K562 (cell line): ENCODE data around the gene MAST4. TPM values are rescaled to one million over a fixed set of nuclear protein-coding genes. Genes with fewer than 3 reads are reported as not detected.
A peak's percentile ranks its signal among the peaks of the same experiment; 100 is the strongest.

Experiments used
- ATAC-seq: fragments of 200-7000 bp; cut with Tn5 transposase; 3 replicates; pipeline ENCODE4 v1.9.1; 2020; ENCODE audit warnings: moderate library complexity
- BruUV-seq: library from RNA; stranded (reverse); fragments of 400-500 nt; replicated peaks from 2 replicates; lab custom pipeline; 2021; lab: Mats Ljungman, UMichigan
- CTCF ChIA-PET: fragments of 300-600 bp; formaldehyde crosslinking; extraction: SDS; loops from one replicate; lab custom pipeline; 2021; ENCODE audit warnings: low intra/inter-chr PET ratio; lab: Yijun Ruan, JAX
- POLR2A ChIA-PET: fragments of 300-600, 350-650 bp; sonication (Branson Sonifier 250); formaldehyde crosslinking; extraction: SDS; loops from one replicate; lab custom pipeline; 2021; ENCODE audit warnings: antibody characterized with exemption, inconsistent platforms; lab: Yijun Ruan, JAX
- DNase-seq, 4 experiments: peaks; one replicate each; pipeline versions ENCODE4 v3.0.0 to v3.0.0-alpha.2; 2011 to 2018; ENCODE audit warnings: low spot score in 3 of 4, mixed read lengths in 3 of 4; ENCODE audit errors: extremely low read depth in 1 of 4
- FAIRE-seq: peaks from 2 replicates; lab custom pipeline; 2011; peaks lifted over from hg19 to GRCh38; lab: Jason Lieb, UNC
- H2AFZ ChIP-seq: 2 replicates; pipeline ENCODE4 v1.6.0; 2011; ENCODE audit warnings: low read depth, low read length, control low read depth, inconsistent platforms
- H3K27ac ChIP-seq: fragments of 200-600 bp; 3 replicates; pipeline ENCODE4 v1.8.0; 2011; ENCODE audit warnings: low read depth, mild to moderate bottlenecking, control low read depth, inconsistent platforms, low read length, moderate library complexity, mixed read lengths; ENCODE audit errors: extremely low read depth
- H3K27me3 ChIP-seq, 2 experiments: fragments of 300-600 bp in 1 of 2; 2 replicates in 1 of 2; 3 replicates in 1 of 2; pipeline versions ENCODE4 v1.6.0 to v1.8.0; 2011; ENCODE audit warnings: inconsistent platforms in 2 of 2, low read length in 2 of 2, mild to moderate bottlenecking in 1 of 2, mixed read lengths in 1 of 2, moderate library complexity in 1 of 2; ENCODE audit not compliant: control insufficient read depth in 2 of 2, insufficient read depth in 2 of 2
- H3K36me3 ChIP-seq: fragments of 300-600 bp; 3 replicates; pipeline ENCODE4 v1.8.0; 2011; ENCODE audit warnings: mild to moderate bottlenecking, low read length, inconsistent platforms; ENCODE audit not compliant: control insufficient read depth, insufficient read depth
- H3K4me1 ChIP-seq, 2 experiments: fragments of 200-600 bp in 1 of 2; replicated peaks in 1 of 2; 2 replicates in 1 of 2; 3 replicates in 1 of 2; pipeline versions ENCODE4 v1.5.1 to v1.8.0; 2011; ENCODE audit warnings: inconsistent platforms in 2 of 2, low read length in 2 of 2, mild to moderate bottlenecking in 1 of 2, mixed read lengths in 1 of 2, moderate library complexity in 1 of 2; ENCODE audit not compliant: control insufficient read depth in 2 of 2, insufficient read depth in 2 of 2
- H3K4me2 ChIP-seq: 2 replicates; pipeline ENCODE4 v1.6.1; 2011; ENCODE audit warnings: low read length, control low read depth, inconsistent platforms, mixed read lengths; ENCODE audit not compliant: insufficient read depth
- H3K4me3 ChIP-seq: fragments of 200-600 bp; sonication (generic), shearing (Covaris generic); 2 replicates; pipeline ENCODE4 v1.5.1; 2016; ENCODE audit warnings: control low read depth, inconsistent platforms
- H3K79me2 ChIP-seq: fragments of 200-600 bp; 3 replicates; pipeline ENCODE4 v1.8.0; 2011; ENCODE audit warnings: low read length, inconsistent platforms; ENCODE audit not compliant: control insufficient read depth, insufficient read depth
- H3K9ac ChIP-seq, 2 experiments: 2 replicates each; pipeline versions ENCODE4 v1.6.0 to v1.6.1; 2011; ENCODE audit warnings: low read depth in 2 of 2, low read length in 2 of 2, control low read depth in 1 of 2, inconsistent platforms in 1 of 2, mild to moderate bottlenecking in 1 of 2, mixed read lengths in 1 of 2; ENCODE audit not compliant: insufficient read depth in 1 of 2
- H3K9me1 ChIP-seq: one replicate; pipeline ENCODE4 v1.6.0; 2011; ENCODE audit warnings: inconsistent platforms, mild to moderate bottlenecking, low read length, moderate library complexity; ENCODE audit not compliant: control insufficient read depth, insufficient read depth
- H3K9me3 ChIP-seq: replicated peaks from 2 replicates; pipeline ENCODE4 v1.5.1; 2011; ENCODE audit warnings: low read depth, low read length, inconsistent platforms; ENCODE audit not compliant: control insufficient read depth, insufficient read depth
- H4K20me1 ChIP-seq: replicated peaks from 2 replicates; pipeline ENCODE4 v1.6.1; 2011; ENCODE audit warnings: low read length, inconsistent platforms, mixed read lengths; ENCODE audit not compliant: control insufficient read depth, insufficient read depth
- WGBS: fragments of 100-300 bp; shearing (Covaris generic); methylation state at CpG from one replicate; pipeline ENCODE4 v1.1.6; 2016; ENCODE audit warnings: low coverage, mixed read lengths; ENCODE audit not compliant: insufficient coverage; ENCODE audit errors: missing lambda C conversion rate; 5-methylcytosine and 5-hydroxymethylcytosine counted together
- in situ Hi-C: fragments of 300-500 bp; cut with MboI; formaldehyde crosslinking; loops from 4 replicates; pipeline ENCODE4 v1.15.0; 2018; ENCODE audit warnings: inconsistent platforms, mixed read lengths
- intact Hi-C: fragments of 100-400 bp; cut with micrococcal nuclease; formaldehyde crosslinking; loops from 2 replicates; pipeline ENCODE4 v1.14.2; 2022
- polyA plus RNA-seq, 8 experiments: library from polyadenylated mRNA; depleted of rRNA in 4 of 8; stranded (reverse) in 5 of 8; unstranded in 3 of 8; fragments of >200 nt; fragmentation: Nextera tagmentation in 2 of 8; fragmentation: Illumina TruSeq in 1 of 8; extraction: Ambion mirVana in 2 of 8; extraction: Trizol in 1 of 8; gene quantifications; 2 replicates each; pipeline versions ENCODE4 v1.2.1 to v1.2.3, GENCODE V29; 2011 to 2014; ENCODE audit warnings: inconsistent platforms in 1 of 8, missing spikeins in 1 of 8
- total RNA-seq, 7 experiments: library from RNA; depleted of rRNA in 6 of 7; stranded (reverse); fragments of >200 nt in 6 of 7; fragmentation: Illumina TruSeq in 2 of 7; extraction: Trizol in 2 of 7; gene quantifications; 2 replicates each; pipeline versions ENCODE4 v1.2.1 to v1.2.3, GENCODE V29; 2011 to 2021; ENCODE audit warnings: low replicate concordance in 1 of 7
- TF ChIP-seq, protein P1 (sequence below), 3 experiments: IDR thresholded peaks in 2 of 3; conservative IDR thresholded peaks in 1 of 3; 2 replicates each; pipeline ENCODE4 v1.5.1; 2011 to 2012; ENCODE audit warnings: low read length in 3 of 3, mild to moderate bottlenecking in 3 of 3, control low read depth in 2 of 3, improper control_type of control experiment in 1 of 3, inconsistent platforms in 1 of 3, low read depth in 1 of 3, mixed read lengths in 1 of 3, moderate library complexity in 1 of 3; ENCODE audit not compliant: insufficient read depth in 2 of 3
- TF ChIP-seq, protein P2 (sequence below): fragments of 250-450 bp; sonication (Bioruptor Pico); IDR thresholded peaks from 2 replicates; pipeline ENCODE4 v1.9.0; 2021; ENCODE audit warnings: mild to moderate bottlenecking, inconsistent platforms

MAST4 gene
- total and polyA plus RNA-seq, 9 of the 15 experiments (the other 6 are each of a cell fraction or from before 2014, with no cell fraction given), result 0.88 to 10.1 (median 5.2) TPM

DNA sequence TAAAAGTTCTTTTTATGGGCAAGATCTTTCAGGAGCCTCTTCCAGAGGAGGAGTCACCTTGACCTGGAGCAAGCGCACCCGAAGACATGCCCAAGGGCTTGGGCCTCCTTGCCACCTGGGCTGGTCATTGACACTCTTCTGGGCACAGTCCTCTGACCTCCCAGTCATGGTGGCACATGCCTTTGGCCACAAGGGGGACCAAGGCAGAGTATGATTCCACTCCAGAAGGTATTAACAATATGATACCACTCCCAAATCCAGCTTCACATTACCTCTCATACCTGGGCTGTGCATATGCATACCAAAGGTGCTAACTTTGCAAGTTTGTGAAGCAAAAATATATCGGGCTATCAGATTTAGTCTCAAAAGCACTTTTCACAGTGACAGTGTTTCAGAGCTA, 84.6 kb downstream of the MAST4 start:
- FAIRE-seq, result no peak
- intact Hi-C loops, result no loop called here

More for the DNA sequence above, 84.6 kb downstream of the MAST4 start:
- Histone ChIP-seq H4K20me1 (no peaks in the 10 kb centered on the region; the same call in 1 of the 2 replicates), H3K4me3 (no peak overlapping the region), H2AFZ (no peak overlapping the region), H3K79me2 (no peaks in the 10 kb centered on the region), H3K4me2 (no peak overlapping the region), H3K9me1 (no peaks in the 10 kb centered on the region), H3K36me3 (no peaks in the 10 kb centered on the region), H3K9ac (no peak overlapping the region), H3K27ac (no peak overlapping the region), H3K9me3 (no peaks in the 10 kb centered on the region), H3K27me3 (no peaks in the 10 kb centered on the region; a peak in 1 of 5 replicates), H3K4me1 (no peaks in the 10 kb centered on the region)
- TF ChIP-seq, protein P1, sequence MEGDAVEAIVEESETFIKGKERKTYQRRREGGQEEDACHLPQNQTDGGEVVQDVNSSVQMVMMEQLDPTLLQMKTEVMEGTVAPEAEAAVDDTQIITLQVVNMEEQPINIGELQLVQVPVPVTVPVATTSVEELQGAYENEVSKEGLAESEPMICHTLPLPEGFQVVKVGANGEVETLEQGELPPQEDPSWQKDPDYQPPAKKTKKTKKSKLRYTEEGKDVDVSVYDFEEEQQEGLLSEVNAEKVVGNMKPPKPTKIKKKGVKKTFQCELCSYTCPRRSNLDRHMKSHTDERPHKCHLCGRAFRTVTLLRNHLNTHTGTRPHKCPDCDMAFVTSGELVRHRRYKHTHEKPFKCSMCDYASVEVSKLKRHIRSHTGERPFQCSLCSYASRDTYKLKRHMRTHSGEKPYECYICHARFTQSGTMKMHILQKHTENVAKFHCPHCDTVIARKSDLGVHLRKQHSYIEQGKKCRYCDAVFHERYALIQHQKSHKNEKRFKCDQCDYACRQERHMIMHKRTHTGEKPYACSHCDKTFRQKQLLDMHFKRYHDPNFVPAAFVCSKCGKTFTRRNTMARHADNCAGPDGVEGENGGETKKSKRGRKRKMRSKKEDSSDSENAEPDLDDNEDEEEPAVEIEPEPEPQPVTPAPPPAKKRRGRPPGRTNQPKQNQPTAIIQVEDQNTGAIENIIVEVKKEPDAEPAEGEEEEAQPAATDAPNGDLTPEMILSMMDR (IDR thresholded peaks at IDR 0.05 in 2 of 3, conservative IDR thresholded peaks at IDR 0.05 in 1 of 3; ENCODE audit: insufficient read depth in 2 of 3, low read depth in 1 of 3, low read length in 3 of 3), result 0 out of 6 replicates have a peak, but pooled peaks of 1 of the 3 experiments have one; percentile 34
- TF ChIP-seq, protein P2, sequence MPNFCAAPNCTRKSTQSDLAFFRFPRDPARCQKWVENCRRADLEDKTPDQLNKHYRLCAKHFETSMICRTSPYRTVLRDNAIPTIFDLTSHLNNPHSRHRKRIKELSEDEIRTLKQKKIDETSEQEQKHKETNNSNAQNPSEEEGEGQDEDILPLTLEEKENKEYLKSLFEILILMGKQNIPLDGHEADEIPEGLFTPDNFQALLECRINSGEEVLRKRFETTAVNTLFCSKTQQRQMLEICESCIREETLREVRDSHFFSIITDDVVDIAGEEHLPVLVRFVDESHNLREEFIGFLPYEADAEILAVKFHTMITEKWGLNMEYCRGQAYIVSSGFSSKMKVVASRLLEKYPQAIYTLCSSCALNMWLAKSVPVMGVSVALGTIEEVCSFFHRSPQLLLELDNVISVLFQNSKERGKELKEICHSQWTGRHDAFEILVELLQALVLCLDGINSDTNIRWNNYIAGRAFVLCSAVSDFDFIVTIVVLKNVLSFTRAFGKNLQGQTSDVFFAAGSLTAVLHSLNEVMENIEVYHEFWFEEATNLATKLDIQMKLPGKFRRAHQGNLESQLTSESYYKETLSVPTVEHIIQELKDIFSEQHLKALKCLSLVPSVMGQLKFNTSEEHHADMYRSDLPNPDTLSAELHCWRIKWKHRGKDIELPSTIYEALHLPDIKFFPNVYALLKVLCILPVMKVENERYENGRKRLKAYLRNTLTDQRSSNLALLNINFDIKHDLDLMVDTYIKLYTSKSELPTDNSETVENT (CRISPR knock-in tag), result no peak
- in situ Hi-C loops, result no loop called here
- ChIA-PET POLR2A (no interaction called here), CTCF (no interaction called here)
- BruUV-seq, result no TSS peak
- no peak for DNase-seq
- 0% methylated on average over 3 of the region's 3 CpGs for WGBS
- 0 out of 3 replicates have a peak, but pooled peaks have one; percentile 54 for ATAC-seq
